PC-9 (cell line): Measurements from ENCODE around the gene PSME4.

Experiments
- EZH2 ChIP-seq: fragments of 200-600 bp; sonication (generic); IDR thresholded peaks from 2 replicates; pipeline ENCODE4 v1.8.0; 2017; ENCODE audit warnings: antibody characterized with exemption, low read depth
- TF ChIP-seq, protein P1 (sequence below): fragments of 200-600 bp; sonication (generic); conservative IDR thresholded peaks from 2 replicates; pipeline ENCODE4 v1.6.1; 2017; ENCODE audit warnings: mixed run types, antibody characterized with exemption, mild to moderate bottlenecking, moderate library complexity

DNA sequence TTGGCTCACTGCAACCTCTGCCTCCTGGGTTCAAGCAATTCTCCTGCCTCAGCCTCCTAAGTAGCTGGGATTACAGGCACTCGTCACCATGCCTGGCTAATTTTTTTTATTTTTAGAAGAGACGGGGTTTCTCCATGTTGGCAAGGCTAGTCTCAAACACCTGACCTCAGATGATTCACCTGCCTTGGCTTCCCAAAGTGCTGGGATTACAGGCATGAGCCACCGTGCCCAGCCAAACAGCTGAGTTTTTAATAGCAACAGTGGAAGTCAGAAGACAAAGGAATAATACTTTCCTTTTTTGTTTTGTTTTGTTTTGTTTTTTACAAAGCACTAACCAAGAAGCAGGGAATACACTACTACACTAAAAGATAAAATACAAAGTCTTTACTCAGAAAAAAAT, 127.9 kb downstream of the PSME4 start:
- TF ChIP-seq, protein P1, sequence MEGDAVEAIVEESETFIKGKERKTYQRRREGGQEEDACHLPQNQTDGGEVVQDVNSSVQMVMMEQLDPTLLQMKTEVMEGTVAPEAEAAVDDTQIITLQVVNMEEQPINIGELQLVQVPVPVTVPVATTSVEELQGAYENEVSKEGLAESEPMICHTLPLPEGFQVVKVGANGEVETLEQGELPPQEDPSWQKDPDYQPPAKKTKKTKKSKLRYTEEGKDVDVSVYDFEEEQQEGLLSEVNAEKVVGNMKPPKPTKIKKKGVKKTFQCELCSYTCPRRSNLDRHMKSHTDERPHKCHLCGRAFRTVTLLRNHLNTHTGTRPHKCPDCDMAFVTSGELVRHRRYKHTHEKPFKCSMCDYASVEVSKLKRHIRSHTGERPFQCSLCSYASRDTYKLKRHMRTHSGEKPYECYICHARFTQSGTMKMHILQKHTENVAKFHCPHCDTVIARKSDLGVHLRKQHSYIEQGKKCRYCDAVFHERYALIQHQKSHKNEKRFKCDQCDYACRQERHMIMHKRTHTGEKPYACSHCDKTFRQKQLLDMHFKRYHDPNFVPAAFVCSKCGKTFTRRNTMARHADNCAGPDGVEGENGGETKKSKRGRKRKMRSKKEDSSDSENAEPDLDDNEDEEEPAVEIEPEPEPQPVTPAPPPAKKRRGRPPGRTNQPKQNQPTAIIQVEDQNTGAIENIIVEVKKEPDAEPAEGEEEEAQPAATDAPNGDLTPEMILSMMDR: no peak
- TF ChIP-seq EZH2: no peak
